Activated naive CD4-positive, alpha-beta T cell treated with anti-CD3 and anti-CD28 coated beads, Interleukin-2, amount 50 U/mL, for 24 hours (primary cell): ENCODE measurements around the gene PADI1.

Experiments used
- H3K27ac Mint-ChIP-seq: one replicate; pipeline ENCODE4 v1.8.0; 2021; ENCODE audit warnings: mild to moderate bottlenecking, mixed read lengths
- H3K27me3 Mint-ChIP-seq: one replicate; pipeline ENCODE4 v1.8.0; 2021; ENCODE audit warnings: mixed read lengths
- H3K36me3 Mint-ChIP-seq: one replicate; pipeline ENCODE4 v1.8.0; 2021; ENCODE audit warnings: mixed read lengths
- H3K4me1 Mint-ChIP-seq: one replicate; pipeline ENCODE4 v1.8.0; 2021; ENCODE audit warnings: mixed read lengths
- H3K4me3 Mint-ChIP-seq: one replicate; pipeline ENCODE4 v1.8.0; 2021; ENCODE audit warnings: mild to moderate bottlenecking, mixed read lengths
- H3K9me3 Mint-ChIP-seq: one replicate; pipeline ENCODE4 v1.8.0; 2021; ENCODE audit warnings: mixed read lengths

The PADI1 gene

GRCh38 chr1:17168091-17168876, 36.6 kb upstream of the PADI1 start:
- H3K9me3 Mint-ChIP-seq, result no peaks in the 10 kb centered on the region
- H3K4me1 Mint-ChIP-seq, result no peaks in the 10 kb centered on the region
- peaks cover 1% of the 10 kb centered on the region for H3K27me3 Mint-ChIP-seq
- no peak overlapping the region for H3K4me3 Mint-ChIP-seq
- no peaks in the 10 kb centered on the region for H3K36me3 Mint-ChIP-seq
- H3K27ac Mint-ChIP-seq, result no peak overlapping the region

GRCh38 chr1:17170571-17170970, 34.4 kb upstream of the PADI1 start:
- Mint-ChIP-seq H3K27ac (no peak overlapping the region), H3K36me3 (peaks cover 1% of the 10 kb centered on the region), H3K4me3 (no peak overlapping the region), H3K27me3 (peaks cover 1% of the 10 kb centered on the region), H3K9me3 (no peaks in the 10 kb centered on the region), H3K4me1 (no peaks in the 10 kb centered on the region)

- Mint-ChIP-seq H3K4me1 (no peaks in the 10 kb centered on the region), H3K9me3 (peaks cover 12% of the 10 kb centered on the region), H3K27me3 (peaks cover 1% of the 10 kb centered on the region)
Measured at GRCh38 chr1:17173217-17173616, 31.7 kb upstream of the PADI1 start.

GRCh38 chr1:17176306-17177061, 28.4 kb upstream of the PADI1 start:
- Mint-ChIP-seq H3K36me3 (peaks cover 7% of the 10 kb centered on the region), H3K4me3 (no peak overlapping the region), H3K27ac (no peak overlapping the region), H3K4me1 (peaks cover 15% of the 10 kb centered on the region), H3K9me3 (peaks cover 12% of the 10 kb centered on the region), H3K27me3 (peaks cover 1% of the 10 kb centered on the region)

More at GRCh38 chr1:17173217-17173616, 31.7 kb upstream of the PADI1 start:
- Mint-ChIP-seq H3K27ac (no peak overlapping the region), H3K4me3 (no peak overlapping the region), H3K36me3 (peaks cover 7% of the 10 kb centered on the region)

- Mint-ChIP-seq H3K9me3 (peaks cover 12% of the 10 kb centered on the region), H3K4me3 (no peak overlapping the region), H3K27me3 (peaks cover 1% of the 10 kb centered on the region), H3K4me1 (peaks cover 24% of the 10 kb centered on the region), H3K36me3 (peaks cover 7% of the 10 kb centered on the region), H3K27ac (no peak overlapping the region)
Measured at GRCh38 chr1:17177651-17178050, 27.3 kb upstream of the PADI1 start.

GRCh38 chr1:17181781-17182464, 23.0 kb upstream of the PADI1 start:
- Mint-ChIP-seq H3K9me3 (peaks cover 11% of the 10 kb centered on the region), H3K36me3 (peaks cover 5% of the 10 kb centered on the region), H3K27ac (peak overlapping the region; percentile 74)

GRCh38 chr1:17183388-17184160, 21.4 kb upstream of the PADI1 start:
- Mint-ChIP-seq H3K27ac (no peak overlapping the region), H3K4me3 (no peak overlapping the region), H3K36me3 (peaks cover 2% of the 10 kb centered on the region), H3K4me1 (peaks cover 46% of the 10 kb centered on the region), H3K9me3 (no peaks in the 10 kb centered on the region), H3K27me3 (no peaks in the 10 kb centered on the region)

More at GRCh38 chr1:17181781-17182464, 23.0 kb upstream of the PADI1 start:
- Mint-ChIP-seq H3K4me1 (peaks cover 41% of the 10 kb centered on the region), H3K4me3 (peak overlapping the region; percentile 69), H3K27me3 (peaks cover 1% of the 10 kb centered on the region)

- Mint-ChIP-seq H3K27ac (no peak overlapping the region), H3K27me3 (no peaks in the 10 kb centered on the region), H3K36me3 (peaks cover 2% of the 10 kb centered on the region), H3K4me3 (no peak overlapping the region), H3K9me3 (no peaks in the 10 kb centered on the region), H3K4me1 (peaks cover 46% of the 10 kb centered on the region)
Measured at GRCh38 chr1:17184161-17184665, 20.7 kb upstream of the PADI1 start.

GRCh38 chr1:17184822-17185484, 20.0 kb upstream of the PADI1 start:
- no peak overlapping the region for H3K27ac Mint-ChIP-seq
- no peaks in the 10 kb centered on the region for H3K27me3 Mint-ChIP-seq
- no peak overlapping the region for H3K4me3 Mint-ChIP-seq
- H3K4me1 Mint-ChIP-seq, result peaks cover 46% of the 10 kb centered on the region
- H3K36me3 Mint-ChIP-seq, result peaks cover 2% of the 10 kb centered on the region
- H3K9me3 Mint-ChIP-seq, result no peaks in the 10 kb centered on the region

GRCh38 chr1:17185485-17185860, 19.5 kb upstream of the PADI1 start:
- H3K36me3 Mint-ChIP-seq, result peaks cover 2% of the 10 kb centered on the region
- H3K4me1 Mint-ChIP-seq, result peaks cover 41% of the 10 kb centered on the region
- H3K27ac Mint-ChIP-seq, result no peak overlapping the region
- H3K4me3 Mint-ChIP-seq, result no peak overlapping the region
- no peaks in the 10 kb centered on the region for H3K27me3 Mint-ChIP-seq
- H3K9me3 Mint-ChIP-seq, result no peaks in the 10 kb centered on the region

- Mint-ChIP-seq H3K4me1 (peaks cover 32% of the 10 kb centered on the region), H3K27me3 (no peaks in the 10 kb centered on the region), H3K9me3 (no peaks in the 10 kb centered on the region), H3K27ac (peak overlapping the region; percentile 65), H3K36me3 (peaks cover 2% of the 10 kb centered on the region), H3K4me3 (peak overlapping the region; percentile 11)
Measured at GRCh38 chr1:17186216-17186909, 18.6 kb upstream of the PADI1 start.

- H3K4me3 Mint-ChIP-seq, result peak overlapping the region; percentile 30
- H3K9me3 Mint-ChIP-seq, result no peaks in the 10 kb centered on the region
- H3K27ac Mint-ChIP-seq, result no peak overlapping the region
- peaks cover 32% of the 10 kb centered on the region for H3K4me1 Mint-ChIP-seq
- H3K36me3 Mint-ChIP-seq, result peaks cover 2% of the 10 kb centered on the region
- H3K27me3 Mint-ChIP-seq, result no peaks in the 10 kb centered on the region
Measured at GRCh38 chr1:17187051-17187450, 17.9 kb upstream of the PADI1 start.

- Mint-ChIP-seq H3K9me3 (no peaks in the 10 kb centered on the region), H3K4me1 (peaks cover 29% of the 10 kb centered on the region), H3K27ac (no peak overlapping the region), H3K36me3 (peaks cover 2% of the 10 kb centered on the region), H3K27me3 (no peaks in the 10 kb centered on the region), H3K4me3 (no peak overlapping the region)
Measured at GRCh38 chr1:17188217-17188616, 16.7 kb upstream of the PADI1 start.
